Kidney (tissue), 14 donors: ENCODE results near the gene FBN1. TPM values are rescaled to one million over a fixed set of nuclear protein-coding genes. Genes with fewer than 3 reads are reported as not detected.

Source experiments
- DNase-seq, 5 donors: peaks; one replicate each; pipeline ENCODE4 v3.0.0-alpha.2; 2013 to 2020
- FAIRE-seq: peaks from 2 replicates; lab custom pipeline; 2012; peaks lifted over from hg19 to GRCh38; lab: Jason Lieb, UNC
- H3K27ac ChIP-seq, 2 donors: one replicate each; pipeline ENCODE4 v1.7.0; 2013; ENCODE audit warnings: low read depth in 2 of 2, low read length in 2 of 2, inconsistent platforms in 1 of 2
- H3K27me3 ChIP-seq: one replicate; pipeline ENCODE4 v1.7.1; 2013; ENCODE audit warnings: low read length, inconsistent platforms; ENCODE audit not compliant: control insufficient read depth, insufficient read depth
- H3K36me3 ChIP-seq, 3 donors: one replicate each; pipeline versions ENCODE4 v1.7.0 to v1.7.1; 2013; ENCODE audit warnings: low read length in 3 of 3, control low read depth in 1 of 3, inconsistent platforms in 1 of 3; ENCODE audit not compliant: insufficient read depth in 3 of 3, control insufficient read depth in 2 of 3
- H3K4me1 ChIP-seq, 3 donors: one replicate each; pipeline versions ENCODE4 v1.7.0 to v1.7.1; 2013; ENCODE audit warnings: low read length in 3 of 3, inconsistent platforms in 1 of 3, low read depth in 1 of 3; ENCODE audit not compliant: control insufficient read depth in 2 of 3, insufficient read depth in 2 of 3
- H3K4me3 ChIP-seq, 3 donors: one replicate each; pipeline versions ENCODE4 v1.7.0 to v1.8.1; 2013; ENCODE audit warnings: low read length in 3 of 3, control low read depth in 1 of 3, inconsistent platforms in 1 of 3
- H3K9ac ChIP-seq, 3 donors: one replicate each; pipeline versions ENCODE4 v1.7.0 to v1.7.1; 2013; ENCODE audit warnings: low read length in 3 of 3, control low read depth in 1 of 3, inconsistent platforms in 1 of 3
- H3K9me3 ChIP-seq, 3 donors: one replicate each; pipeline versions ENCODE4 v1.7.0 to v1.7.1; 2013; ENCODE audit warnings: low read length in 3 of 3, control low read depth in 1 of 3, inconsistent platforms in 1 of 3; ENCODE audit not compliant: control insufficient read depth in 2 of 3, insufficient read depth in 1 of 3
- CTCF ChIP-seq: IDR thresholded peaks from 3 replicates; pipeline ENCODE4 v1.5.1; 2012; ENCODE audit warnings: mild to moderate bottlenecking, moderate library complexity, borderline replicate concordance; ENCODE audit not compliant: insufficient read depth; ENCODE audit errors: extremely low read depth
- intact Hi-C: fragments of 100-400 bp; cut with DNase I; formaldehyde crosslinking; loops from one replicate; pipeline ENCODE4 v1.11.1; 2022
- polyA plus RNA-seq: library from polyadenylated mRNA; stranded (reverse); fragments of 350-450 nt; fragmentation: Illumina TruSeq; extraction: RNeasy Lipid Tissue Mini Kit (QIAGEN cat#74804); gene quantifications from one replicate; pipeline ENCODE4 v1.2.3, GENCODE V29; 2014; ENCODE audit warnings: low read depth, low replicate concordance; ENCODE audit not compliant: insufficient read depth
- total RNA-seq: library from RNA; stranded (reverse); fragmentation: NEBNext Ultra II Directional; extraction: Animal tissue kit (Norgen Biotek cat#: 25700); gene quantifications from one replicate; pipeline ENCODE4 v1.2.1, GENCODE V29; 2021
- donor health status: control.
- donor health status: control.
- donor health status: control.
- donor health status: control.
- donor health status: control.
- donor health status: DM: yes; HTN: yes; CAD: no.
- donor health status: Normal renal cell carcinoma (clear cell type).

The FBN1 gene
- total and polyA plus RNA-seq, 2 donors from 2014 or later = 2.4 to 30.8 TPM

GRCh38 chr15:48393645-48394506 is 251.6 kb downstream of the FBN1 start:
- no peak for FAIRE-seq
- TF ChIP-seq CTCF = no peak
- H3K27ac ChIP-seq = no peak overlapping the region
- H3K9me3 ChIP-seq = no peaks in the 10 kb centered on the region
- H3K4me3 ChIP-seq = no peak overlapping the region
- no peaks in the 10 kb centered on the region for H3K4me1 ChIP-seq
- DNase-seq = peak in 3 of 5 donors; percentile 35 to 85 (median 39)
- intact Hi-C loops = no loop called here
- no peaks in the 10 kb centered on the region for H3K27me3 ChIP-seq
- no peak overlapping the region for H3K9ac ChIP-seq
- H3K36me3 ChIP-seq = no peaks in the 10 kb centered on the region

DNA sequence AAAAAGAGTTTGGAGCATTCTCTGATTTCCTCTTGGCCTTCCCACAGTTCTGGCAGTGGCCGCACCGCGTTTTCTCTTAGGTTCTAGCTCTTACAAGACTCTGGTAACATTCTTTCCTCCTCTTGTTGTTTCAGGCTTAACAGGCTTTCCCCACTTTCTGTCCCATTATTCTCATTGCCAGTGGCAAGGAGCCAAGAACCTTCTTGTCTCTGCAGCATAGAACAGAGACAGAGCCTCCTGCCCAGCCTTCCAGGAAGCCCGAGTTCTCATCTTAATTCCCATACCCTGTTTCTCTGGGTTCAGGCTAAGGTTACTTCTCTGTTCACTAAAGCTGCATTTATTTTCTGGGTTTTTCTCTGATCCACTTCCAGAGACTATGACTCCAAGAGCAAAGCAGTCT is 253.2 kb downstream of the FBN1 start:
- intact Hi-C loops = no loop called here
- Histone ChIP-seq H3K4me3 (no peak overlapping the region), H3K9ac (no peak overlapping the region), H3K27me3 (no peaks in the 10 kb centered on the region), H3K27ac (no peak overlapping the region), H3K9me3 (no peaks in the 10 kb centered on the region), H3K4me1 (no peaks in the 10 kb centered on the region), H3K36me3 (no peaks in the 10 kb centered on the region)
- FAIRE-seq (no peak), DNase-seq (peak in 2 of 5 donors; percentile 19 to 73)
- no peak for TF ChIP-seq CTCF

GRCh38 chr15:48391950-48392349 is 253.6 kb downstream of the FBN1 start:
- no peaks in the 10 kb centered on the region for H3K36me3 ChIP-seq
- H3K9me3 ChIP-seq = no peaks in the 10 kb centered on the region
- H3K27me3 ChIP-seq = no peaks in the 10 kb centered on the region
- H3K4me3 ChIP-seq = no peak overlapping the region
- no peak for TF ChIP-seq CTCF
- DNase-seq (no peak), FAIRE-seq (no peak)
- H3K27ac ChIP-seq = no peak overlapping the region
- H3K4me1 ChIP-seq = no peaks in the 10 kb centered on the region
- intact Hi-C loops = no loop called here
- H3K9ac ChIP-seq = no peak overlapping the region
